Activated CD8-positive, alpha-beta memory T cell treated with anti-CD3 and anti-CD28 coated beads for 4 hours (primary cell): ENCODE measurements around the gene GTF2F2.

Experiments
- DNase-seq, 2 donors: peaks; one replicate each; pipeline ENCODE4 v3.0.0-alpha.2; 2020; ENCODE audit warnings: low read depth in 2 of 2

GTF2F2 gene

GRCh38 chr13:45300190-45300985, 180.1 kb downstream of the GTF2F2 start:
- DNase-seq, result no peak

GRCh38 chr13:45301263-45301662, 181.0 kb downstream of the GTF2F2 start:
- DNase-seq, result no peak

GRCh38 chr13:45302507-45302906, 182.2 kb downstream of the GTF2F2 start:
- no peak for DNase-seq

- DNase-seq, result no peak
These were observed 182.7 kb downstream of the GTF2F2 start for GRCh38 chr13:45303026-45303425.

- no peak for DNase-seq
These were observed 183.6 kb downstream of the GTF2F2 start for GRCh38 chr13:45303866-45304265.

GRCh38 chr13:45305079-45305478, 184.8 kb downstream of the GTF2F2 start:
- DNase-seq, result no peak

- no peak for DNase-seq
These were observed 186.7 kb downstream of the GTF2F2 start for GRCh38 chr13:45306966-45307365.

GRCh38 chr13:45310341-45311131, 190.2 kb downstream of the GTF2F2 start:
- DNase-seq, result no peak

- DNase-seq, result no peak
These were observed 194.5 kb downstream of the GTF2F2 start for GRCh38 chr13:45314822-45315221.

GRCh38 chr13:45315520-45316167, 195.3 kb downstream of the GTF2F2 start:
- no peak for DNase-seq

- DNase-seq, result no peak
These were observed 196.0 kb downstream of the GTF2F2 start for GRCh38 chr13:45316338-45316737.

- DNase-seq, result no peak
These were observed 196.7 kb downstream of the GTF2F2 start for GRCh38 chr13:45316996-45317395.

- no peak for DNase-seq
These were observed 200.7 kb downstream of the GTF2F2 start for GRCh38 chr13:45320876-45321629.

GRCh38 chr13:45325806-45326205, 205.5 kb downstream of the GTF2F2 start:
- no peak for DNase-seq

- no peak for DNase-seq
These were observed 207.1 kb downstream of the GTF2F2 start for GRCh38 chr13:45327253-45327955.

- no peak for DNase-seq
These were observed 208.4 kb downstream of the GTF2F2 start for GRCh38 chr13:45328661-45329111.

- no peak for DNase-seq
These were observed 210.9 kb downstream of the GTF2F2 start for GRCh38 chr13:45331123-45331619.

- DNase-seq, result no peak
These were observed 211.4 kb downstream of the GTF2F2 start for GRCh38 chr13:45331692-45332035.

- no peak for DNase-seq
These were observed 211.9 kb downstream of the GTF2F2 start for GRCh38 chr13:45332036-45332830.

- no peak for DNase-seq
These were observed 212.5 kb downstream of the GTF2F2 start for GRCh38 chr13:45332831-45333219.
